Stimulated activated CD4-positive, alpha-beta T cell treated with anti-CD3 and anti-CD28 coated beads, Interleukin-1b, Interleukin-23, amount 100 ng/mL, for 24 hours (primary cell): ENCODE data around the gene BLM.
"Not testable (repeated sequence)": the region's sequence is repeated elsewhere in the genome, so short reads cannot be mapped to it uniquely, and the experiment has no call there.

Experiments
- DNase-seq, 4 experiments: peaks; one replicate each; pipeline ENCODE4 v3.0.0-alpha.2; 2020; ENCODE audit warnings: low read depth in 4 of 4, low spot score in 1 of 4

Gene BLM

DNA sequence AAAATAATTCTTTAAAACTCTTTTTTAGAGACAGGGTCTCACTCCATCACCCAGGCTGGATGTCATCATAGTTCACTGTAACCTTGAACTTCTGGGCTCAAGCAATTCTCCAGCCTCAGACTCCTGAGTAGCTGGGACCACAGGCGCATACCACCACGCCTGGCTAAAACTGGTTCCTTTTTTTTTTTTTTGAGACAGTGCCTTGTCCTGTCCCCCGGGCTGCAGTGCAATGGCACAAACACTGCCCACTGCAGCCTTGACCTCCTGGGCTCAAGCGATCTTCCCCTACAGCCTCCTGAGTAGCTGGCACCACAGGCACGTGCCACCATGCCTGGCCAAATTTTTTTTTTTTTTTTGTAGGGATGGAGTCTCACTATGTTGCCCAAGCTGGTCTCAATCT is 127.5 kb downstream of the BLM start:
- no peak for DNase-seq

GRCh38 chr15:90845201-90845949 is 128.2 kb downstream of the BLM start:
- DNase-seq = no peak

GRCh38 chr15:90849424-90849823 is 132.3 kb downstream of the BLM start:
- not testable (repeated sequence) for DNase-seq

DNA sequence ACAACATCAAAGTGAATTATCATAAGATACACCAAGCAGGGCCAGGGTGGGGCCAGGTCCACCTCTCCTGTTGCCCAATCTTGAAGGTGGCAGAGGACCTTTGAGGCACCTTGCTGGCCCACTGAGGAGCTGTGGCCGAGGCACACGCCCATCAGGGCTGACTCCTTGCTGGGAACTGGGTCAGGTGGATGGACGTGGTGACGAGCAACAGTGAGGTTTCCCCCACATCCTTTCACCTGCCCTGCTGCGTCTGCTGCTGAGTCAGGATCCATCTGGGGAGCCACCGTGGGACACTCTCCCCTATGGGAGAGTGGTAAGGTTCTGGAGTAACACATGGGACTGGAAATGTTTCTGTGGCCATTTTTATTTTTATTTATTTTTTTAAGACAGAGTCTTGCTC is 134.0 kb downstream of the BLM start:
- no peak for DNase-seq

DNA sequence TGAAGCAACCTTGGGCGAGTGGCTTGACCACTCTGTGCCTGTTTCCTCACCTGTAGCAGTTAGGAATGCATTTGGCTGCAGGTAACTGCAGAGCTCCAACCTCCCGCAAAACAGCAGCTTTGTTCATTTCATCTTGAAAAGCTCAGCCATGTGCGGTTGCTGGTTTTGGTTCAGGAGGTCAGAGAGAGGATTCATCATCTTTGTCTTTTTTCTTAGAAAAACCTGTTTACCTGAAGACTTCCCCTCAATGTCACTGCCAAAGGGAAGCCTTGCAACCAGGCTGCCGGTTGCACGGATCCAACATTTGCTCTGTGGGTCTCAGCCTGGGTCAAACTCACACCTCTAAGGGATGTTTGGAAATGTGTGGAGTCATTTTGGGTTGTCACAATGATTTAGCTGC is 134.8 kb downstream of the BLM start:
- no peak for DNase-seq

DNA sequence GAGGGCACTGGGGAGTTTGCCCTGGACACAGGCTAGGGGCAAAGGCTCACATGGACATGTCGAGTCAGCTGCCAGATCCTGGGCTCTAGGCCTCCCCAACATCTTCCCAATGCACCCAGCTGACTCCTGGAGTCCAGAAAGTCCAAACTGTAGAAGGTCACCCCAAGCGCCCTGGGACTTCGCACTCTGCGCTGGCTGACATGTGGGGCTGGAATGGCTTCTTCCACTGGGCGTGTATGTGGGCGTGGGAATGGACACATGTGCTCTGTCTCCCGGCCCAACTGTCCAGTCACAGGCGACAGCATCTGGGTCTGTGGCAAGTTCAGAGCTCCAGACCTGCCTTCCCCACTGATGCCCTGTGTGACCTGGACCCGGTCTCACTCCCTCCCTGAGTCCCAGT is 138.0 kb downstream of the BLM start:
- no peak for DNase-seq

- no peak for DNase-seq
Measured at GRCh38 chr15:90857337-90857736, 140.2 kb downstream of the BLM start.

DNA sequence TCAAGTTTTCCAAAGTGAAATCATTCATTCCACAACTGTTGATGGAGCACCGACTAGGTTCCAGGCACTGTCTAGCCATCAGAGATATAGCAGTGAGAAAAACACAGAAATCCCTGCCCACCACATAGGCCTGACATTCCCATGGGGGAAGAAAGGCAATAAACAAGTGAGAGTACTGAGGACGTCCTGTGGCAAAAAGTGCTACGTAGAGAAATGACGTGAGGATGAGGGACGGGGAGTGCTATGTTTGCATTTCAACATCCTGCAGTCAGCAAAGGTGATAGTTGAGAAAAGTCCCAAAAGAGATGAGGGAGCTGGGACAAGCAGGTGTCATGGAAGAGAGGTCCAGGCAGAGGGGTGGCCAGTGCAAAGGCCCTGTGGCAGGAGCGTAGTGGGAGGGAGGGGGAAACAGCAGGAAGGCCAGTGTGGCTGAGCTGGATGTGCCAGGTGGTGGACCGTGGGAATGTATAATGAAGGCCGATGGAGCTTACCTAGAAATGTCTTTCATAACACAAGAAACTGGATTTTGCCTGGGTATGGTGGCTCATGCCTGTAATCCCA is 140.8 kb downstream of the BLM start:
- no peak for DNase-seq

GRCh38 chr15:90859234-90860131 is 142.3 kb downstream of the BLM start:
- no peak for DNase-seq

- no peak for DNase-seq
Measured at GRCh38 chr15:90860450-90860849, 143.3 kb downstream of the BLM start.

- DNase-seq = no peak
Measured at GRCh38 chr15:90860942-90861675, 144.0 kb downstream of the BLM start.

DNA sequence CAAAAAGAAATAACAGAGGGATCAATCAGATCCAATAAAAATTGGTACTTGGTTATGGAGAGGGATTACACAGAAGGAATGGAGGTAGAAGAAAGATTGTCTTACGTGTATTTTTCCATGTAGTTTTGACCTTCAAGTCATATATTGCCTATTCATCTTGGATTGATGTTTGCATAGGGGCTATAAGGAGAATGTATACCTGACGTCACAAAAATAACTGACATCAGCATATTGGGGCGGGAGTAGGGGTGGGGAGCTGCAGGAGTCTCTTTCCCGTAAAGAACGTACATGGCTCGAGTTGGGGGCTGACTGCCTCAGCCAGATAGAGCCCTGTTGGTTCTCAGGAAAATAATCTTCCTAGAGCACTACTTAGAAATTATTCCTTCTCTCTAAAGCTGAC is 145.3 kb downstream of the BLM start:
- DNase-seq = no peak

DNA sequence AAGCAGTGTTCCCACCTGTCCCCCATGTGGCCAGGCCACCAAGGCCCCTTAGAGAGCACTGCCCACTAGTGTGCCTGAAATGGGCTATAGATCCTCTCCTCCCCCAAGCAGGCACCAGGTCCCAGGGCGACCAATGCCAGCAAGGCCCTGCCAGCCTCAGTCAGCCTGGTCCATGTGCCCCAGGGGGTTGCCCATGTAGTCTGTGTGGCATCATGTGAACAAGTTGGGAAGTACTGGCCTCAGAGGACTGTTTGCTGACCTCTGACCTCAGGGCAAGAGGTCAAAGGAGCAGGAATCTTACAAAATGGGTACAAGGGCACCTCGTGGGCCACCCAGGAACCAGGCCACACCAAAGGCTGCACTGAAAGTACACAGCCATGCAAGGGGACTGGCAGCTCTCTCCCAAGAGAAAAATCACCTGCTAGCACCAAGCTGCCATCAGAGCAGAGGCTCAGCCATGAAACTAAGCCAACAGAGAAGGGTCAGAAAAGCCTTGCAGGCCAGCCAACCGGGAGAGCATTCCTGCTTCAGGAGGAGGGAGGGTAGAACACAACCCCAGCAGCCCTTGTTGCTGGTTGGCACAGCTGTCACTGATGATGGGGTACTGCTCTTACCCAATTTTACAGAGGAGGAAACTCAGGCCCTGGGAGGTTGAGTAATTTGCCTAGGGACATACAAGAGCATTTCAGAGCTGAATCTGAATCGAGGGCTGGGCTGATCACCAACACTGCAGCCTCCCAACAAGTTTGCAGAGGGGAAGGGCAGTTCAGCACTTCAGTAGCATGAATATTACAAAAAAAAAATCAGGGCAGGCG is 146.0 kb downstream of the BLM start:
- DNase-seq = no peak

- no peak for DNase-seq
Measured at GRCh38 chr15:90863987-90864386, 146.8 kb downstream of the BLM start.

GRCh38 chr15:90864507-90864906 is 147.4 kb downstream of the BLM start:
- no peak for DNase-seq

DNA sequence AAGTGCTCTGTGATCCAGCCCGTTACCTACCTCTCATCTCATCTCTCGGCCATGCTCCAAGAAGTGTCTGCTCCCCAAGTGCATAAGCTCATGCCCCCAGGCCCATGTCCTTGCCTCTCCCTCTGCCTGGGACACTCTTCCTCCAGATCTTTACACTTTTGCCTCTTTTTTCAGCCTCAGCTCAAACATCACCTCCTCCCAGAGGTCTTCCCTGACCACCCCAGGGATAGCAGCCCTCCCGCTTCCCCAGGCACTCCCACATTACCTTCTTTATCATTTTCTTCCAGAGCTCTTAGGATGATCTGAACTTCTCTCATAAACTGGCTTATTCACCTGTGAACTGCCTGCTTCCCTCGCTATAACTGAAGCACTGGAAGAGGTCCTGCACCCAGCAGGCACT is 148.6 kb downstream of the BLM start:
- no peak for DNase-seq
